ENCODE measurements around the gene SHKBP1. TPM values are rescaled to one million over a fixed set of nuclear protein-coding genes. Genes with fewer than 3 reads are reported as not detected.

The SHKBP1 gene
- polyA plus RNA-seq, 3 donors: 234 to 324 (median 284) TPM

- Mint-ChIP-seq H3K4me3 (peak overlapping the region; percentile 53 to 78), H3K4me1 (peaks cover 43% of the 10 kb centered on the region), H3K27ac (peak overlapping the region in 3 of 7 donors; percentile 26 to 79 (median 30)), H3K9me3 (peaks cover 0 to 37% (median 15%) of the 10 kb centered on the region in 7 donors), H3K36me3 (peaks cover 16 to 17% of the 10 kb centered on the region in 2 donors), H3K27me3 (ENCODE audit: low read depth in 3 of 3) (peaks cover 67 to 83% (median 77%) of the 10 kb centered on the region in 3 donors)
- intact Hi-C loops (cut with micrococcal nuclease): loop anchor here in 1 of 2 donors (2.0 kb wide), 1 partner anchor 27 kb away; no protein-coding TSS in a partner anchor
- no peaks in the 10 kb centered on the region for H4K20me1 ChIP-seq (ENCODE audit: insufficient read depth, low read length)
- H3K27ac ChIP-seq (ENCODE audit: low read depth in 1 of 2, low read length in 2 of 2): no peak overlapping the region
- peaks cover 0 to 21% of the 10 kb centered on the region in 2 donors for H3K9me3 ChIP-seq (replicated peaks in 1 of 2; ENCODE audit: control insufficient read depth in 1 of 2, insufficient read depth in 1 of 2, low read length in 2 of 2)
- peaks cover 31 to 52% of the 10 kb centered on the region in 2 donors for H3K4me1 ChIP-seq (ENCODE audit: control insufficient read depth in 1 of 2, insufficient read depth in 2 of 2, low read length in 2 of 2)
- no peak overlapping the region for H3K9ac ChIP-seq (ENCODE audit: insufficient read depth, low read length, poor library complexity, severe bottlenecking)
- no peak for TF ChIP-seq CTCF (IDR thresholded peaks at IDR 0.05)
- H3K4me3 ChIP-seq (replicated peaks in 1 of 3; ENCODE audit: low read depth in 2 of 3, low read length in 3 of 3): peak overlapping the region in 1 of 3 experiments; percentile 28
- no peak for DNase-seq
- H2AFZ ChIP-seq (ENCODE audit: insufficient read depth, low read depth, low read length, poor library complexity, severe bottlenecking): no peak overlapping the region
- peaks cover 46 to 70% of the 10 kb centered on the region in 2 donors for H3K27me3 ChIP-seq (ENCODE audit: control insufficient read depth in 2 of 2, insufficient read depth in 2 of 2, low read length in 2 of 2)
- H3K36me3 ChIP-seq (replicated peaks in 1 of 2; ENCODE audit: control insufficient read depth in 1 of 2, insufficient read depth in 2 of 2, low read length in 2 of 2): no peaks in the 10 kb centered on the region
- peak overlapping the region; percentile 62 for H3K4me2 ChIP-seq (replicated peaks; ENCODE audit: extremely low read depth, low read length, poor library complexity, severe bottlenecking)
- H3K79me2 ChIP-seq (ENCODE audit: insufficient read depth, low read length): no peaks in the 10 kb centered on the region
- 13% methylated on average over 18 of the region's 18 CpGs for WGBS (ENCODE audit: insufficient coverage)
These were observed 20.7 kb downstream of the SHKBP1 start for GRCh38 chr19:40597329-40597838.

- peaks cover 76 to 92% (median 86%) of the 10 kb centered on the region in 3 donors for H3K27me3 Mint-ChIP-seq (ENCODE audit: low read depth in 3 of 3)
These were observed 21.6 kb downstream of the SHKBP1 start for GRCh38 chr19:40598121-40598917.

More at GRCh38 chr19:40598121-40598917, 21.6 kb downstream of the SHKBP1 start:
- TF ChIP-seq CTCF (IDR thresholded peaks at IDR 0.05): peak; percentile 95
- Mint-ChIP-seq H3K4me3 (peak overlapping the region in 1 of 2 donors; percentile 93), H3K4me1 (peaks cover 50% of the 10 kb centered on the region), H3K36me3 (peaks cover 17 to 20% of the 10 kb centered on the region in 2 donors), H3K27ac (peak overlapping the region in 1 of 7 donors; percentile 52), H3K9me3 (peaks cover 0 to 38% (median 17%) of the 10 kb centered on the region in 7 donors)
- Histone ChIP-seq H3K4me2 (replicated peaks; ENCODE audit: extremely low read depth, low read length, poor library complexity, severe bottlenecking) (no peak overlapping the region), H3K9ac (ENCODE audit: insufficient read depth, low read length, poor library complexity, severe bottlenecking) (no peak overlapping the region), H3K27ac (ENCODE audit: low read depth in 1 of 2, low read length in 2 of 2) (no peak overlapping the region), H3K4me3 (replicated peaks in 1 of 3; ENCODE audit: low read depth in 2 of 3, low read length in 3 of 3) (no peak overlapping the region), H2AFZ (ENCODE audit: insufficient read depth, low read depth, low read length, poor library complexity, severe bottlenecking) (no peak overlapping the region), H3K4me1 (ENCODE audit: control insufficient read depth in 1 of 2, insufficient read depth in 2 of 2, low read length in 2 of 2) (peaks cover 32 to 57% of the 10 kb centered on the region in 2 donors), H3K79me2 (ENCODE audit: insufficient read depth, low read length) (no peaks in the 10 kb centered on the region), H3K36me3 (replicated peaks in 1 of 2; ENCODE audit: control insufficient read depth in 1 of 2, insufficient read depth in 2 of 2, low read length in 2 of 2) (no peaks in the 10 kb centered on the region), H3K27me3 (ENCODE audit: control insufficient read depth in 2 of 2, insufficient read depth in 2 of 2, low read length in 2 of 2) (peaks cover 54 to 80% of the 10 kb centered on the region in 2 donors), H3K9me3 (replicated peaks in 1 of 2; ENCODE audit: control insufficient read depth in 1 of 2, insufficient read depth in 1 of 2, low read length in 2 of 2) (peaks cover 0 to 21% of the 10 kb centered on the region in 2 donors), H4K20me1 (ENCODE audit: insufficient read depth, low read length) (no peaks in the 10 kb centered on the region)
- WGBS (ENCODE audit: insufficient coverage): 1% methylated on average over 28 of the region's 46 CpGs
- peak; percentile 77 to 84 (median 83) for DNase-seq
- intact Hi-C loops (cut with micrococcal nuclease): loop anchor here (1.0 to 2.0 kb wide), 3 partner anchors 52 to 69 kb away; no protein-coding TSS in a partner anchor
